Medulla oblongata (tissue), 1 donor: ENCODE data around the gene RRP36.

Experiments used
- DNase-seq: peaks from one replicate; pipeline ENCODE4 v3.0.0-alpha.2; 2015; ENCODE audit errors: extremely low spot score

Gene RRP36

DNA sequence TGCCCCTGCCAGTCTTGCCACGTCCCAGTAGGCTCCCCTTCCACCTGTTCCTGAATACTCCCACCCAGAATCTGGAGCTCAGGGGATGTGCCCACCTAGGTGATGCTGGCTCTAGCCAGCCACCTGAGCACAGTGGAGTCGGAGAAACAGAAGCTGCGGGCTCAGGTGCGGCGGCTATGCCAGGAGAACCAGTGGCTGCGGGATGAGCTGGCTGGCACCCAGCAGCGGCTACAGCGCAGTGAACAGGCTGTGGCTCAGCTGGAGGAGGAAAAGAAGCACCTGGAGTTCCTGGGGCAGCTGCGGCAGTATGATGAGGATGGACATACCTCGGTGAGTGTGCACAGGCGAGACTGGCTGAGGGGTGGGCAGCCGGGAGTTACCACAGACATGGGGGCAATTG, 41.4 kb downstream of the RRP36 start:
- DNase-seq: no peak

- no peak for DNase-seq
These were observed 48.7 kb downstream of the RRP36 start for GRCh38 chr6:43070028-43070632.

- DNase-seq: no peak
These were observed 53.6 kb downstream of the RRP36 start for GRCh38 chr6:43074847-43075669.

DNA sequence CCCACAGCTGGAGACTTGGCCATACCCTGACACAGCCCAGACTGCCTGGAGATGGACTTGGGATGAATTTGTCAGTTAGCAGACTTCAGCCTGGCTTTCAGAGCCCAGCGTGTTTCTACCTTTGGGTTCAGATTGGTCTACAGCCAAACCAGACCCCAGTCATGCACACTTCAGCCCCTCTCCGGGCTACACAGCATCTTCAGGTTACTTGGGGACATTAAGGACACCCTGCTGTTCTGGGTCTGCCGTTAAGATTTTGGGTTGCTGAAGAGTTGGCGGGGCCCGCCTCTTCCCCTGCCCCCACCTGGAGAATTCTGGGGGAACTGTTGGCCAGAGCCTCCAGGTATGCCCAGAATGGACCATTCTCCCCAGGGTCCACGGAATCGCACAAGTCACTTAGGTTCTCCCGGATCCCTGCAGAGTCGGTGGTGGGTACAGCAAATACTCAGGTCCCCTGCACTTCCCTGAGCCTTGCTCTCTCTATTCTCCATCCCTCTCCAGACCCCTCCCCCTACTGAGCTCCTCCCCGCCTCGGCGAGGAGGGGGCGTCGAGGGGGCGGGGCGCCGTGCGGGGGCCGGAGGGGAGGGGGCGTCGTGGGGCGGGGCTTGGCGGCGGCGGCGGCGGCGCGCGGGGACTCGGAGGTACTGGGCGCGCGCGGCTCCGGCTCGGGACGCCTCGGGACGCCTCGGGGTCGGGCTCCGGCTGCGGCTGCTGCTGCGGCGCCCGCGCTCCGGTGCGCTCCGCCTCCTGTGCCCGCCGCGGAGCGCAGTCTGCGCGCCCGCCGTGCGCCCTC, 54.4 kb downstream of the RRP36 start, which contains the start of gene PTK7:
Gene PTK7 (plus strand): TSS at position 645 of the 794 bp plus-strand sequence. CDS start 175 bp downstream, outside the sequence.
- no peak for DNase-seq

DNA sequence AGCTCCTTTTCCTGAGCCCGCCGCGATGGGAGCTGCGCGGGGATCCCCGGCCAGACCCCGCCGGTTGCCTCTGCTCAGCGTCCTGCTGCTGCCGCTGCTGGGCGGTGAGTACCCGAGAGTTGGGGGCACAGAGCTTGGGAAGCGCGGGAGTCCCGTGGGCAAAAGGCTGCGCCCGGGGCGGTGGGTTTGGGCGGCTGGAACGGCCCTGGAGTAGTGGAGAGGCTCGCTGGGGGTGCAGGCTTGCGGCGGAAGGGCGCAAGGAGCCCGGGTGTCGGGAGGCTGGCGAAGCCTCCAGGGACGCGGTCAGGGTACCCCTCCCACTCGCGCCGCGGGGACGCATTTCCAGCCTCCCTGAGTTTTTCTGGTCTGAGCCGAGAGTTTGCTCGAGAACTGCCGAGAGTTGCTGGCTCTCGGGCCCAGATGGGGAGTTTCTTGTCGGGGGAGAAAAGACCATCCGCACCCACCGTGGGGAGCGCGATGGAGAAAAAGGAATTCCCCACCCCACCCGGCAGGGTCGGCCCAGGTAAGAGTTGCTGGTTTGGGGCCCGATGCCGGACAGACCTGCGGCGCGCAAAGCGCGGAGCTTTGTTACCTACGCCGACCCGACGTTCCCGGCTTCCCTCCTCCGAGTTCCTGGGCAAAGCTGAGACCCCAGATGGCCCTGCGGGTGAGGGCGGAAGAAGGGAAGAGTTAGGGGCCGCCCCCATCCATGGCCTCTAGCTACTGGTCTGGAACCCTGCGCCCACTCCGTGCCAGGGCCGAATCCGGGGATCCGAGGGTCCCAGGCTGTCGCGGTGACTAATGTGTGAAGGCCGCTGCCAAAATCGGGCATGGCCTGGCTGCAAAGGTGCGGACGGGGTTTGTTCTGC, 55.3 kb downstream of the RRP36 start:
- DNase-seq: no peak

DNA sequence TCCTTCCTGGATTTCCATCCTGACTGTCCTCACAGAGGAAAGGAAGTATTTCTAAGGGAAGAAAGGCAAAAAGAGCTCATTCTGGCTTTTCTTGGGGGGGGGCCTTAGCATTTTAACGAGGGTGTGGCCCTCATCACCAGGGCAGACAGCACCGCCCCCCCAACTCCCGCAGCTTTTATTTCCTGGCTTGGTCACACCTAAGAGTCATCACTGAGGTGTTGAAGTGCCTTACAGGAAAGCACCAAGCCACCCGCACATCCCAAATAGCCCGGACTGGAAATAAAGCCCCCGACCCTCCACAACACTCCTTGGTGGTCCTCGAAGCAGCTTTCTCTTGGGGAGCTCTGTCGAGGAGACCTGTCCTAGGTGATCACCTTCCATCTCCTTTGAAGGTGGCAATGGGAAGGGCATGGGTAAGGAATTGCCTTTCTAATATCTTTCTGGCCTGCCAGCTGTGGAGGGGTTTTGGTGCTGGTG, 55.9 kb downstream of the RRP36 start:
- DNase-seq: no peak

DNA sequence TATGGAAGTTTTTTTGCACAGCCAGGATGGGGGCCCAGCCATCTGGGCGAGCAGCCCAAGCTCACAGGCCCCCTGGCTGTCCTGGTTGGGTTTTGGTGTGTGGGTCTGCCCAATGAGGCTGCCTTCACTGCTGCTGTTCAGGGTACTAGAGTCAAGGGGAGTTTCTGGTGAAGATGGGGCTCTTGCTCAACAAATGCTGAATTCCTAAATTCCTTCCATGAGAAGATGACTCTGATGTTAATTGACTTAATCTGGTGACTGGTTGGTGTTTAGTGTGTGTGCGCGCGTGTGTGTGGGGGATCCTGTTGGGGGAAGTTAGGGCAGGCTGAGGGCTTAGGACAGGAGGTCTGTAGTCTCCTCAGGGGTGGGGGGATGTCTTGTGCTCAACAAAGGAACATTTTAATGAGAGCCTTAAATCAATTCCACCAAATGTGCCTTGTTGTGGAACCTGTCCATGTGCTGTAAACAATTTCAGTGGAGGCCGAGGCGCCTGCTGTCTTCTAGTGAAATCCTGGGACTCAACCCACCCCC, 56.6 kb downstream of the RRP36 start:
- DNase-seq: no peak

- DNase-seq: no peak
These were observed 57.3 kb downstream of the RRP36 start for GRCh38 chr6:43078691-43079090.
